T47D (cell line): ENCODE measurements around the gene PDE4B.
A peak's percentile ranks its signal among the peaks of the same experiment; 100 is the strongest.

Source experiments
- DNase-seq, 2 experiments: peaks; one replicate each; pipeline versions ENCODE4 v3.0.0 to v3.0.0-alpha.2; 2011 to 2012; ENCODE audit warnings: low read depth in 1 of 2, low spot score in 1 of 2
- JUND ChIP-seq: IDR thresholded peaks from 2 replicates; pipeline ENCODE4 v1.6.1; 2012; ENCODE audit warnings: low read depth
- in situ Hi-C: cut with HindIII; loops from 2 replicates; pipeline ENCODE4 v1.10.0; 2016; ENCODE audit warnings: low sequenced_read_pairs, low pct_unique_long_range_greater_than_20kb

PDE4B gene

DNA sequence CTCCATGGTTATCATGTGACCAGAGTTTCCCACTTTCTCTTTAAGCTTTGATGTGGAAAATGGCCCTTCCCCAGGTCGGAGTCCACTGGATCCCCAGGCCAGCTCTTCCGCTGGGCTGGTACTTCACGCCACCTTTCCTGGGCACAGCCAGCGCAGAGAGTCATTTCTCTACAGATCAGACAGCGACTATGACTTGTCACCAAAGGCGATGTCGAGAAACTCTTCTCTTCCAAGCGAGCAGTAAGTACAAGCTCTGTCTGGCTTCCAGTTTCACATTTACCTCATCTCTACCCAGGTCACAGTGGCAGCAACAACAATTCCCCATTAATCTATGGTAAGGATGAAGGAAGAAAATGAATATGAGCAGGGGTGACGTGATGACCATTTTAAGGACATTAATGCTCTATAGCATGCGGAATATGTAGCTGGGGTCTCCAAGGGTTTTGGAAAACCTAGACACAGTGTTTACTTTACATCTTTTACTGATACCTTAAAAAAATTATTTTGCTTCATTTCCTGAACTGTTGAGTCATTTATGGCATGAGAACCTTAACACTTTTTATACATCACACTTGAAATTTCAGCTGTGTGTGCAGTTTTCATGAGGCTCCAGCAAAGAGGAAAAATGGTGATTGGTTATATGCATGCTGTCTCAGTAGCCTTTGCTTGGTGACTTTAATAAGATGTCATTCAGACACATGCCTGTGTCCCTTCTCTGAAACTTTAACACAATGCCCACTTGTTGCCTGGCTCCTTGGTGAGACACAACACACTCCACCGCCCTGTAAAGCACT lies 454.9 kb downstream of the PDE4B start:
- no peak for DNase-seq

DNA sequence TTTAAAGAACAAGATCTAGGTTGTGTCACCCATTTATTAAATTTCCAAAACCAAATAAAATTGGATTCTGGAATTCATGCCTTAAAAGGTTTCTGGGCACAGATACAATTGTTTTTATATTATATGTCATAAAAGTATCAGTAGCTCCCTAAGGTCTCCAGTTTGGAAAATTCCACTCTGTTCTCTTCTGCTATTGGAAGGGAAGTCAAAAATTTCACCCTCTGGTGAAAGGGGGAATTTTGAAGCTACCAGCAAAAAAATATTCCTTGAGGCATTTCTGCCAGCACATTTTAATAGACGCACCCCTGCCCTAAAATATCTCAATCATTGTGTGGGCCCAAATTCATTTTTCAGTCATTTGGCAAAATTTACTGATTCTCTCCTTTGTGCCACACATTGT lies 455.6 kb downstream of the PDE4B start:
- DNase-seq: no peak
- in situ Hi-C loops: no loop called here
- no peak for TF ChIP-seq JUND

More for the DNA sequence above, 454.9 kb downstream of the PDE4B start:
- TF ChIP-seq JUND: no peak
- in situ Hi-C loops: no loop called here

DNA sequence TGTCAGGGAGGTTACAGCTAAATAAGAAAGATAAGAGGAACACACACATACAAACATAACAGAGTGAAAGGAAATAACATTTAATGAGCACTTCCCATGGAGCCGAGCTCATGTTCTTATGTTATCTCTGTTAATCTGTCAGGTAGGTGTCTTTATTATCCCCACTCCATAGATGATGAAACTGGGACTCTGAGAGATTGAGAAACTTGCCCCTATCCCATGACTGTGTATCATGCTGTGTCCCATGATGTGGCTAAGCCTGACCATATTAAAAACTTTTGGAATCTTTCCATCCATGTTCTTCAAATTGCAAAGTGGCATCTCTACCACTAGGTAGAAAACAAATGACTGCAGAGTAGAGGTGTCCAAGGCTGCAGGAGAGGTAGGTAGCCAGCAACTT lies 456.1 kb downstream of the PDE4B start:
- in situ Hi-C loops: no loop called here
- DNase-seq: no peak
- TF ChIP-seq JUND: no peak

DNA sequence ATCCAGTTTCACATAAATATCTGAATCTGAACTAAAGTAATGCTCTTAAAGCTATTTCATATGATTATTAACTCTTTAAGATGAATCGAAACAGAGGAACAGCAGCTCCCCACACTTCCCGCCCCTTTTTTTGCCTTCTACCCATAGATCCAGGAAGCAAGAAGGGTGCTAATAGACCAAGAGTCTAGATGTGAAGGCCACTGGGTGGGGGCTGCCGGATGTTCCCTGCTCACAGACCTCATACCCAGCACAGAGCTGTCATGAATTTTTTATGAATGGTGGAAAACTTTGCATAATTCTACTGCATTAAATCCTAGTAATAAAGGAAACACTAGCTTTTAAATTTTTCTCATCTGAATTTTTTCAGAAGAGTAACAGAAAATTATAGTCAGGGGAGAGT lies 457.4 kb downstream of the PDE4B start:
- in situ Hi-C loops: no loop called here
- no peak for DNase-seq
- TF ChIP-seq JUND: no peak

DNA sequence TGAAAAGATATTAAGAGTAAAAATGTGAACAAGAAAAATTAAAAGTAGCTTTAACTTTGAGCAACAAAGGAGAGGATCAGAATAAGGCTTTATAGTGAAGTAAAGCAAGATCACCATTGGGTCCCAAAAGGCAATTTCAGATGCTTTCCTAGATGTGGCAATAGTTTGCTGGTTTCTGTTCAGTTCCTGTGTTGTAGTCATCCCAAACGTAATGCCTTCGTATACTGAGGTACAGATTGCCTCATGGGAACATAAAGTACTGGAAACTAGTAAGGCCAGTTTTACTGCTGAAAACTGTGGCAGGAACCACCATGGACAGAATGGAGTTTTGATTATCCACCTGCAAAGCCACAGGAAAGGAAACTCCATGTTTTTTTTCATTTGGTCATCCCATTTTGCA lies 457.8 kb downstream of the PDE4B start:
- no peak for DNase-seq
- no peak for TF ChIP-seq JUND
- in situ Hi-C loops: no loop called here

DNA sequence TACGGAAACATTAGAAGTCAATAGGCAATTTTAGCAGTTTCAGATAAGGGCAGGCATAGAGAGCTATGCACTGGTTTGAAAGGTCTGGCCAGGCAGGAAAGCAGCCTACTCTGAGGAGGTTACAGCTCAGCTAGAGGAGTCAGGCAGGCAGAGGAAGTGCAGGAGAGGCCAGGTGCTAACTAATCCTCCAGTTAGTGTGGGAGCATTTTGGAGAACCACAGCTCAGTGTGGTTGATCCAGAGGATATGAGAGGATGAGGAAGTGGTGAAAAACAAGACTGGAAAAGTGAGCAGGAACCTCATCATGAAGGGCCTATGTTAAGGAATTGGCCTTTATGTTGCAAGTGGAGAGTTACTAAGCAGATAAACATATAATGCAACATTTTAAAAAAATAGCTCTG lies 458.9 kb downstream of the PDE4B start:
- in situ Hi-C loops: no loop called here
- TF ChIP-seq JUND: no peak
- no peak for DNase-seq

DNA sequence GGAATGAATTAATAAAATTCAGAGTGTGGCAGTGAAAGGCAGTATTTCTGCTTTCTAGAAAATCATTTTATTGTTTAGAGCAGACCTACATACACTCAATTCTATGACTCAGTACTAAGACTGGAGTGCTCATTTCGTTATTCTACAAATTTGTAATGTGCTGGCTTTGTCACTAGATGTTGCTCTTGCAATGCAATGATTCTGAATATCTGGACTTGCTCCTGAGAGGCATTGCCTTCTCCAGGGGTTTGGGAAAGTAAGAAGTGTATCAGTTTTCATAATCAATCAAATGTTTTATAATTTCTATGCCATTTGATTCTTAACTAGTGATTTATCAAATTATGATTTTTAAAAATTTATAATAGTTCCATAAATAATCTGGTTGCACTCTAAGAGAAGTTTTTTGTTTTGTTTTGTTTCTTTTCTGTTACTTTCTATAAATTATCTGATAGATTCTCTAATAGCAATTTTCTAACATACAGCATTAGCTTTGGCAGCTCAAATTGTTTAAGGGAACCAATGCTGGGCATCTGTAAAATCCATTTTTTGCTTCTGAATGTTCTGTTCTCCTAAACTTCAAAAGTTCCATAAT lies 460.7 kb downstream of the PDE4B start:
- in situ Hi-C loops: no loop called here
- peak; percentile 15 to 63 for DNase-seq
- TF ChIP-seq JUND: no peak

DNA sequence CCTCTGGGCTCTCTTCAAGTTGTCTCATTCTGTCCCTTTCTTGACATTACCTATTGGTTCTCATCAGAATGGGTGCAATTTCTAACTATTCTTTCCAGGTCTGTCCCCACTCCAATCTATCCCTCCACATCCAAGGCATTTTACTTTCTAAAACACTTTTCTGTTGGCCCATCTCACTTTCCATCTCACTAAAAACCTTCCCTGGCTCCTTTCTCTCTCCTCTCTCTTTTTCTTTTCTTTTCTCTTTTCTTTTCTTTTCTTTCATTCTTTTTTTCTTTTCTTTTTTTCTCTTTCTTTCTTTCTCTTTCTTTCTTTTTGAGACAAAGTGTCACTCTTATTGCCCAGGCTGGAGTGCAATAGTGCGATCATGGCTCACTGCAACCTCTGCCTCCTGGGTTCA lies 462.1 kb downstream of the PDE4B start:
- in situ Hi-C loops: no loop called here
- TF ChIP-seq JUND: no peak
- DNase-seq: no peak

DNA sequence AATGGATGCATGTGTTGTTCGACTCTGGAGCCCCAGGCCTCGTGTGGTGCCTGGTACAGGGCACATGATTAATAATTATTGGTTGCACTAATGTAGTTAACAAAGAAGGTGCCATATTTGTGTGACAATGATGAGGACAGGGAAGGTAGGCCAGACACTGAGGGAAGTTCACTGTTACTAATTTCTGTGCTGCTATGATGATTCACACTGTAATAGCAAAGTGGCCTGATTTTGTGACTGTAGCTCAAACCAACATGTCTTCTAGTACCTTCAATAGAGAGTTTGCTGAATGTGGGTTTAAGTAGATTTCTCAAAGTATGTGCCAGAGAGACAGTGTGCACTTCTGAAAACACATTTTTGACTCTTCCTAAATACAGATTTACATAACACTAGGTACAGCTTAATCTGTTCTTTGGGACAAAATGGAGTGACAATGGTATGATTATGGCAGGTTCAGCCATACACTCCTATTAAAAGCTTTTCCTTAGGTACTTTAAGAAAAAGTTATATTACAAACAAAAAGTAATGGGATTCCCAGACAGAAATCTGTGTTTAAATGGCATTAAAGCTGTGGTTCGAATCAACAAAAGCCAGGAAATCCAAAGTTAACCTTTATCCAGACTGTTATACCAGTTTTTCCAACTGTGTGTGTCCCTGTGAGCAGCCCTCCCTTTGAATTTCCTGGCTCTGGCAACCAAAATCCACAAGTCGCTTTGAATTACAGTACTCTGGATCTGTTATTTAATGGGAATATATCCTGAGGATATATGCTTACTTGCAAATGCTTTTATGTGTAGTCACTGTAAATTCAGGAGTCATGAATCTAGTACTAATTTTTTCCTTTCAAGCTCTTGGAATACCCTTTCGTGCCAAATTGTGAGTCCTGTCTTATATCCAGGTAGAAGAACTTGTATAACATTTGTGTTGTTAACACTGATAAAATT lies 464.2 kb downstream of the PDE4B start:
- in situ Hi-C loops: no loop called here
- no peak for DNase-seq
- no peak for TF ChIP-seq JUND

DNA sequence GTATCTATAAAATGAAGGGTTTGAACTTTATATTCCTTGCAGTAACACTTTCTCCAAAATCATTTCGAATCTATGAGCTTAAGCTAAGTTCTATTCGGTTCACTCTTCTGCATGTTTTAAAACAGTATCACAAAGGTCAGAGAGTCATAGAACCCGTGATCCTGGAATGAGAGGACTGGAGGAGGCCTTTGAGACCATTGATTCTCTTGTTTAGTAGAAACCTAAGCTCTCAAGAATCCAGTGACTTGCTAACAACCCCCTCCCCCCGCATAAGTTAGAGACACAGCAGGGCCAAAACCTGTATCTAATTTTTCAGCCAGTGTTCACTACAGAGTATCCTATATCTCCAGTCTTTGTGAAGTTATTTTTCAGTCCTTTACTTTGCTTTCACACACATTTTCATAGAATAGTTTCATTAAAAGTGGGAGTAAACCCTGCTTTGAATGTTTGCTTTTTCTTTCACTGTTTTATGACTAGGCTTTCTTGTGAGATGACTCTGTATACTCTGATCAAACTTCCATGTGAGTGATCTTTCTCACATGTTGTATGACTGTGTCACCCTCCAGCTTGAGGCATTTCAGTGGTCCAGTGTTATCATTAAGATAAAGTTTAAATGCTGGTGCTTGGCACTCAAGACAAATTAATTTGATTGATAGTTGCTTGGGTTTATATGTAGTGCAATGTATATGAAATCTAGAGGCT lies 465.9 kb downstream of the PDE4B start:
- in situ Hi-C loops: no loop called here
- no peak for DNase-seq

DNA sequence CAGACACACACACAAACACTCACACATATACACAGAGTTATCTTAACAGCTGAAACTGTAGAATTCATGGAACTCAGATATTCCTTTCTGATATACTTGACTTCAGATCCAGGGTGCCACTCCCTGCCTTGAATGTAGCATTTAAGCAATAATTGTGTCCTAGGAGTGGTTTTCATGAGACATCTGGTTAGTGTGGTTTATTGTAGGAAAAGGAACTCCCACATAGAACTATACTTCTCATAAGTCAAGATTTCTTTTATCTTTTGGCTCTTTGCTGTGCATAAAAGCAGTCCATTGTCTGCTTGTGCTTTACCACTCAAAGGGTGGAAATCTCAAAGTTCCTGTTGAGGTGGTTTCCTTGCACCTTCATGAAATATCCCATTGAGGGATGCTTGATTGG lies 468.7 kb downstream of the PDE4B start:
- DNase-seq: no peak
- in situ Hi-C loops: no loop called here
- TF ChIP-seq JUND: no peak

More for the DNA sequence above, 465.9 kb downstream of the PDE4B start:
- no peak for TF ChIP-seq JUND
